Measurements from ENCODE around the gene RAI1. TPM values are rescaled to one million over a fixed set of nuclear protein-coding genes. Genes with fewer than 3 reads are reported as not detected.

Gene RAI1
- total RNA-seq, 1 donor from 2014 or later = 20.4 TPM

DNA sequence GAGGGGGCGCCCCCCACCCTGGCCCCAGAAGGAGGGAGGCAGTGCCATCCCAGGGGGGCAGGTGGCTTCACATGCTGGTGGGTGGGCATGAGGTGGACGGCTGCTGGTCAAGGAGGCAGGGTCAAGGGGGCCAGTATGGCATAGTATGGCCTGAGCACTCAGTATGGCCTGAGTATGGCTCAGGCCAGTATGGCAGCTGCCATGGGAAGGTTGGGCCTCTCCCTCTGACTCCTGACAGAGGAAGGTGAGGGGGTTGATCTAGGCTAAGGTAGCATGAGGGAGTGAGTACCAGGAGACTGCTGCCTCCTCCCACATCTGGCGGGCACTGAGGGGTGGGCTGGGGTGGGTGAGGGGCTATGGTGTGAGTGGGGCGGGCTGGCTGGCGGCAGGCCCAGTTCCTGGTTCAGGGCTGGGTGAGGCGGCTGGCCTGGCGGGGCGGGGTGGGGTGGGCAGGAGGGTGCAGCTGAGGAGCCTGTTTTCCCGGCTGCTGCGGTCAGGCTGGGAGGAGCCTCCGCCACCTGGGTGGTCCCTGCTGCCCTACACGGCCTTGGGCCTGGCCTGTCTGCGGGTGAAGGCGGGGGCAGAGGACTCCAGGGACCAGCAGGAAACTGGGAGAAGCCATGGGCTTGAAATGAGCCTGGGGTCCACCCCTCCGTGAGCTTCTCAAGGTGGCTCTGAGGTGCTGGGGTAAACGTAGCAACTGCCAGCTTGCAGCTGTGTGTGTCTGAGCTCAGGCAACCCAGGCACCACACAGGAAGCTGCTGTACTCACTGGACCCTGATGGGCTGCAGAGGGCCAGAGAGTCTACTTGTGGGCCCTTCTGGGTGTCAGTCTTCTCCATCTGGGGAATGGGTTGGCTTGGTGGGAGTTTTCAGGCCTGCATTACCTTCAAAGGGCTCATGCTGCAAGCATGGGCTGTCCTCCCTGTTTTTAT lies 57.0 kb downstream of the RAI1 start:
- ATAC-seq = peak; percentile 78

- peak; percentile 73 for ATAC-seq
These were observed 57.6 kb downstream of the RAI1 start for GRCh38 chr17:17738901-17739300.

GRCh38 chr17:17739388-17740066 lies 58.3 kb downstream of the RAI1 start:
- peak; percentile 71 for ATAC-seq

GRCh38 chr17:17740615-17741348 lies 59.5 kb downstream of the RAI1 start:
- peak; percentile 19 for ATAC-seq

DNA sequence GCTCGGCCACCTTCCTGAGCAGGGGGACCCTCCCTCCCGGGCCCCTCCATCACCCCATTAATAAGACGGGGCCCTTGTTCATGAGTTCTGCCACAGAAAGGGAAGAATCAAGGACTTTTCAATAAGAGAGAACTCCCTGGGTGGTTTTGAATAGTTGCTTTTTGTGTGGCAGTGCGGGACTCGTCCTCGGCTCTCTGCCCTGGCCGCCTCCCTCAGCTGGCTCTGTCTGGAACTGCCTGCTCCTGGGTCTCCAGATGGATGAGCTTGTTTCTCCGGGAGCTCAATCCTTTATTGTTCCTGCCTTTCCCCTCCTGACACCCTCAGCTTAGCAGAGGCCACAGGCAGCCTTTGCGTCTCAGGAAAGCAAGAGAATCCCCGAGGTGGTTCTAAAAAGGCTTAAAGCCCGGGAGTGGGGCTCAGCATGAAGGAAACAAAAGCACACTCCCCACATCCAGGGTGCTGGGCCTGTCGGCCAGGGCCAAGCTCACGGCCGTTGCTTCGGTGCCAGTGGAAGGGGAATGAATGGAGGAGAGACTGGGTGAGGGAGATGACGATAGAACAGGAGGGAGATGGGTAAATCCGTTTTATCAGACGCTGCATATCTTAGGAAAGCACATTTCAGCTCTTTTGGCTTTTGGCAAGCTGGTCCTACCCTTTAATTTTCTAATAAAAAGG lies 60.2 kb downstream of the RAI1 start:
- ATAC-seq = no peak

DNA sequence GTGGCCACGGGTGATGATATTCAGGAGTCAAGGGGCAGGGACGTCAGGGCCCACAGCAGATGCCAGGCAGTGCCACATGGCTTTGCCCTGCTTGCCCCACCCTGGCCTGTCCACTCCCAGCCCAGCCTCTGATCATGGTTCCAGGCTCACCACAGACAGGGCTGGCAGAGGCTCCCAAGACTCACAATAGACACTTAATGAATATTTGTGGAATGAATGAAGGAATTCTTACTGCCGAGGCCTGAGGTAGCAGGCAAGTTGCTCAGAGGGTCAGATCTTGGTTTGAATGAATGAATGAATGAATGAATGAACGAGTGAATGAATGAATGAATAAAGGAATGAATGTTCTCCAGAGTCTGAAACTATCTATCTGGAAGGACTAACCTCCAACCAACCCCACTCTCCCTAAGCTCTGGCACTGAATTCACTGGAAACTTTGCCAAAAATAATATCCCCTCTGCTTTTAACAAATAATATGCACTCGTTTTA lies 60.9 kb downstream of the RAI1 start:
- ATAC-seq = no peak

DNA sequence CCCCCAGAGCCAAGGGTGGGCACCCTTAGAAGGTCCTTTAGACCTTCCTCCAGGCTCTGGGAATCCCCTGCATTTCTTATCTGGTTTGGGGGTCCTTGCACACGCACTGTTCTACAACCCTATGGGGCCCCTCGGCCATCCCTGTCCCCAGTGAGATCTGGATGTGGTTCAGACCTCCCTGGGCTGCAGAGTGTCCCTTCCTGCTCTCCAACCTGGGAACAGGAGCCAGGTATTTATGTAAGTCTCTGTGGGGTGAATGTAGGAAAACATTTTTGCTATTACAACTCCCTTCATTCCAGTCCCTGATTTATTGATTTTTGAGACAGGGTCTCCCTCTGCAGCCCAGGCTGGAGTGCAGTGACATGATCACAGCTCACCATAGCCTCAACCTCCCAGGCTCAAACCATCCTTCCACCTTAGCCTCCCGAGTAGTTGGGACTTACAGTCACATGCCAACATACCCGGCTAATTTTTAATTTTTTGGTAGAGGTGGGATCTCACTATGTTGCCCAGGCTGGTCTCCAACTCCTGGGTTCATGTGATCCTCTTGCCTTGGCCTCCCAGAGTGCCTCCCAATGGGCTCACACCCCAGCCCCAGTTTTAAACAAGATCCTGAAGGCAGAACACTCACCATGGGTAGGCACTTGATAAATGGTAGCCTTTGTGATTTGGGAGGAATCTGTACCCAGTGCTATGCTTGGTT lies 61.6 kb downstream of the RAI1 start:
- no peak for ATAC-seq

GRCh38 chr17:17743391-17744112 lies 62.3 kb downstream of the RAI1 start:
- ATAC-seq = no peak

GRCh38 chr17:17744116-17744515 lies 62.9 kb downstream of the RAI1 start:
- ATAC-seq = no peak

DNA sequence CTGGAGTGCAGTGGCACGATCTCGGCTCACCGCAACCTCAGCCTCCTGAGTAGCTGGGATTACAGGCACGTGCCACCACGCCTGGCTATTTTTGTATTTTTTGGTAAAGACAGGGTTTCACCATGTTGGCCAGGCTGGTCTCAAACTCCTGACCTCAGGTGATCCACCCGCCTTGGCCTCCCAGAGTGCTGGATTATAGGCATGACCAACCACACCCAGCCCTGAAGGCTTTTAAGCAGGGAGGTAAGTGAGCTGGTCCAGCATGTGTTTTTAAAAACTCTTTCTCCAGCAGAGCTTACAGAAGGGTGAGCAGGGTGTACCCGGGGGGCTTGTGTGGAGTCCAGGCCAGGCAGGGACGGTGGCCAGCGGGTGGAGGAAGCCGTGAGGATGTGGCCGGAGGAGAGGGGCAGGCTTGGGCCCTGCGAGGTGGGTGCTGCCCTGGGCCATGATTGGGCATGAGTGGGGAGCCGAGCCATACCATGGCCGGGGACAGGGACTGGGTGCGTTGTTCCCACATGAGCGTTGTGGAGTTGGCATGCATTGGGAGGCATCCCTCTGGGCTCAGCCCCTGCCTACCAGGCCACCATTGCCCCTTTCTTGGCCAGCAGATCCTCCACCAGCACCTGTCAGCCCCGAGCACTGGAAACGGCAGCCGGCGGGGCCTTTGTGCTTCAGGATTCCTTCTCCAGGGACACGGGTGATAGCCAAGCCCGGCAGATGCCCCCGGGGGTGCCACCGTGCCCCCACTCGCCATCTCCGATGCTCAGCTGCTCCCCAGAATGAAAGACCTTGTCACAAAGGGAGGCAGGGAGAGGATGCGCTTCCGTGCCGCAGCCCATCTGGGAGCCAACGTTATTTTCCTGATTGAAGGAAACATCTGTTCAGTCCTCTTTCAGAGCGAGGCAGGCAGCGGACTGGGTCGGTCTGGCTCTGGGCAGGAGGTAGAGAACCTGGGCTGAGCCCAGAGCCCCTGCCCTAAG lies 64.5 kb downstream of the RAI1 start:
- no peak for ATAC-seq

DNA sequence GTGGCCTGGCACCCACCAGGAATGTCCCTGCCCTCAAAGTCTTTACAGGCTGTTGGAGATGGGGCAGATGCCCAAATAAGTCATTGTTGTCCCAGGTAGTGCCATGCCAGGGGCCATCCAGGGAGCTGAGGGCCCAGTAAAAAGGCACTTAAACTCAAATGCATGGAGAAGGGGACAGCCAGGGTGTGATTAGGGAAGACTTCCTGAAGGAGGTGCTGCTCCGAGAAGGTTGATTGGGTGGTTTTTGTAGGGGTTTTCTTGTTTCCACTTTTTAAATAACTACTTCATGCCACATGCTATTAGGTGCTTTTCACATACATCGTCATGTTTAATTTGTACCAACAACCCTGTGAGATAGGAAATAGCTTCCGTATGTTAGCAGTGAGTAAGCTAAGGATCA lies 66.9 kb downstream of the RAI1 start:
- ATAC-seq = no peak

GRCh38 chr17:17748604-17749003 lies 67.3 kb downstream of the RAI1 start:
- no peak for ATAC-seq

DNA sequence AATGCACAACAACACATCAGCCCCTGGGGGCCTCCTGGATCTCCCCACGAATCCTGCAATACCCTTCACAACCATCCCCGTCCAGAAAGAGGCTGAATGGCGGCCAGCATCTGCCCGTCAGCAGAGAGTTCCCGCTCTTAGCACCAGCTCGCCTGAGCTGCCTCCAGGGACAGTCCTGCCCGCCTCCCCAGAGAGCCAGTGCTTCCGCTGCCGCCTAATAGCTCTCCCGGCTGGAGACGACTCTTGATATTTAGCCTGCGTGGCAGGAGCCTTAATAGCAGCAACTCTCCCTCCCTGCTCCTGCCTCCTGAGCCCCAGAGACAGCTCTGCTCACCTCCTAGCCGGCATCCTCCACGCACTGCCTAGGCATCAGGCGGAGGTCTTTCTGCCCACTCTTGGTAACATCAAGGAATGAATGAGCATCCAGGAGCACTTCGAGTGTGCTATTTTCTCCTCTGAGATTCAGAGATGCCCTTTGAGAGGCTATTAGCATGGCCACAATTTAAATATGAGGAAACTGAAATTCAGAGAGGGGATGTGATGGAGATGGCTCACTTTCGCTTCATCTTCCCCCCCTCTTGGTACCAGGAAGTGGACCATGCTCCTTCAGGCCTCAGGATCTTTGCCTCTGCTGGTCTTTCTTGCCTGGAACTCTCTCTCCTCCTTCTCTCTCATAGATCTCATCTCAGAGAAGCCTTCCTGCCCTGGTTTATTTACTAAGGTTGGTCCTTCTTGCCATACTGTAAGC lies 67.9 kb downstream of the RAI1 start:
- ATAC-seq = no peak

GRCh38 chr17:17749921-17750320 lies 68.7 kb downstream of the RAI1 start:
- peak; percentile 3 for ATAC-seq

DNA sequence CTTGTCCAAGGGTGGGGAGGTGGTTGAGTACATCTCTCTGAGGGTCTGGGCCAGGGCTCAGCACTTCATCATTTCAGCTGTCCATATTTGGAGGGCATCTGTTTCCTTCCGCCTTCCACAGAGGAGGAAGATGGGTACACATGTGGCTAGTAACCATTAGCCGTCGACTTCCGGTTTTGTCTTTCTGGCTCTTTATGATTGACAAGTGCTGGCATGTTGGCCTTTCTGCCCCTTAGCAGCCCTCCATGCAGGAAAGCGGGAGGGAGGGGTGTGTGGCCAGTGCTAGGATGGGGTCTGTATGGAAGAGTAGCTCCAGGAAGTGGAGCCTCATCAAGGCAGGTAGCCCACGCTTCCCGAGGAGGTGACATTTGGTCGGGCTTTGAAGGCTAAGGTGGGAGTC lies 69.6 kb downstream of the RAI1 start:
- no peak for ATAC-seq

DNA sequence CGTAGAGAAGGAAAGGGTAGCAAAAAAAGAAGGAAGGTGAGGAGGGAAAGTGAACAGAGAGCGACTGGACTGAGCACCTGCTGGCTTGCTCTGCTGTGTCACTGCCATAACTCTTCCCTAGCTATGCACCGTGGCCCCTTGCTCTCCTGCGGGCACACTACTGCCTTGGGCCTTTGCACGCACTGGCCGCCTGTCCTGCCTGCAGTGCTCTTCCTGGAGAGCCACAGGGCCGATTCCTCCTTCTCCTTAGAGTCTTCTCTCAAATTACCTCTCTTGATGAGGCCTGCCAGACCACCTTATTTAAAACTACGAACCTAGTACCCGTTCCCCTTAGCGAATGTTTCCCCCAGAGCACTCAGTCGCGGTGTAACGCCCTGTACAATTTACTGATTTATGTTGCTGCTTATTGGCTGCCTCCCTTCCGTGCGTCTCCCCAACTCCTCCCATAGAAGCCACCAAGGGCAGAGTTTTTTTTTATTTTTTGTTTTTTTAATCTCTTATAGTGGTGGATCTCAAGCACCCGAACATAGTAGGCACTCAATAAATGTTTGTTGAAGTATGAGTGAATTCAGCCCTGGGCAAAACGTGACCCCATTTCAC lies 70.3 kb downstream of the RAI1 start:
- no peak for ATAC-seq

GRCh38 chr17:17752089-17752820 lies 71.0 kb downstream of the RAI1 start:
- peak; percentile 95 for ATAC-seq

- peak; percentile 24 for ATAC-seq
These were observed 71.6 kb downstream of the RAI1 start for GRCh38 chr17:17752821-17753321.
